Esophagus squamous epithelium (tissue), 5 donors: ENCODE data around the gene CHST11. TPM values are rescaled to one million over a fixed set of nuclear protein-coding genes. Genes with fewer than 3 reads are reported as not detected.

Source experiments
- DNase-seq: peaks from one replicate; lab custom pipeline; 2025; lab: John Stamatoyannopoulos, UW
- H3K27ac ChIP-seq, 4 donors: fragments of 200-600 bp; sonication (generic); one replicate each; pipeline ENCODE4 v1.5.1; 2016 to 2019; ENCODE audit warnings: mild to moderate bottlenecking in 1 of 4
- H3K27me3 ChIP-seq, 4 donors: fragments of 200-600 bp; sonication (generic); 1 replicate in 3 of 4; 2 replicates in 1 of 4; pipeline versions ENCODE4 v1.5.1 to v1.6.0; 2017 to 2021; ENCODE audit warnings: antibody characterized with exemption in 1 of 4
- H3K36me3 ChIP-seq, 3 donors: fragments of 200-600 bp; sonication (generic); one replicate each; pipeline ENCODE4 v1.5.1; 2016 to 2019
- H3K4me1 ChIP-seq, 3 donors: fragments of 200-600 bp; sonication (generic); one replicate each; pipeline ENCODE4 v1.5.1; 2017 to 2019
- H3K4me3 ChIP-seq, 4 donors: fragments of 200-600 bp; sonication (generic); 1 replicate in 3 of 4; 2 replicates in 1 of 4; pipeline ENCODE4 v1.5.1; 2016 to 2019; ENCODE audit warnings: mild to moderate bottlenecking in 2 of 4, moderate library complexity in 1 of 4
- H3K9me3 ChIP-seq, 3 donors: fragments of 200-600 bp; sonication (generic); one replicate each; pipeline ENCODE4 v1.5.1; 2016 to 2019
- CTCF ChIP-seq, 6 experiments: fragments of 450-650 bp in 4 of 6; fragments of 200-600 bp in 2 of 6; sonication (generic) in 2 of 6; IDR thresholded peaks; one replicate each; pipeline ENCODE4 v1.5.1; 2016 to 2019; ENCODE audit warnings: antibody characterized with exemption in 6 of 6, mild to moderate bottlenecking in 4 of 6, moderate library complexity in 4 of 6
- POLR2A ChIP-seq, 4 donors: fragments of 450-650 bp; IDR thresholded peaks; one replicate each; pipeline ENCODE4 v1.6.1; 2017; ENCODE audit warnings: antibody characterized with exemption in 4 of 4, mild to moderate bottlenecking in 4 of 4, moderate library complexity in 3 of 4
- WGBS, 2 donors: methylation state at CpG; one replicate each; pipeline ENCODE4 v1.1.5; 2018; 5-methylcytosine and 5-hydroxymethylcytosine counted together
- intact Hi-C: fragments of 100-400 bp; cut with DNase I; formaldehyde crosslinking; loops from one replicate; pipeline ENCODE4 v1.15.0; 2022
- total RNA-seq, 4 donors: library from RNA; depleted of rRNA; stranded (reverse); fragments of >200 nt; gene quantifications; one replicate each; pipeline ENCODE4 v1.1.0, GENCODE V29; 2016
- donor health status: DM: yes; HTN: yes; CAD: no.

CHST11 gene
- total RNA-seq, 4 donors from 2014 or later: 6.3 to 12.6 (median 10.3) TPM

GRCh38 chr12:104722601-104723534 is 266.1 kb downstream of the CHST11 start:
- no peak overlapping the region for H3K4me3 ChIP-seq
- DNase-seq: no peak
- intact Hi-C loops: no loop called here
- WGBS, 2 donors: 81 to 83% methylated on average over 12 to 18 of the region's 21 CpGs
- no peaks in the 10 kb centered on the region for H3K36me3 ChIP-seq
- no peak overlapping the region for H3K27ac ChIP-seq
- H3K27me3 ChIP-seq: no peaks in the 10 kb centered on the region
- peaks cover 7 to 38% (median 12%) of the 10 kb centered on the region in 3 donors for H3K4me1 ChIP-seq
- no peaks in the 10 kb centered on the region for H3K9me3 ChIP-seq
- no peak for TF ChIP-seq POLR2A (IDR thresholded peaks at IDR 0.05)
- no peak for TF ChIP-seq CTCF (IDR thresholded peaks at IDR 0.05)

GRCh38 chr12:104723895-104724294 is 267.1 kb downstream of the CHST11 start:
- Histone ChIP-seq H3K4me1 (peaks cover 7 to 39% (median 13%) of the 10 kb centered on the region in 3 donors), H3K36me3 (no peaks in the 10 kb centered on the region), H3K9me3 (no peaks in the 10 kb centered on the region), H3K4me3 (no peak overlapping the region), H3K27ac (no peak overlapping the region), H3K27me3 (no peaks in the 10 kb centered on the region)
- intact Hi-C loops: no loop called here
- no peak for DNase-seq
- WGBS, 2 donors: 94 to 95% methylated on average over 2 of the region's 2 CpGs
- no peak for TF ChIP-seq CTCF (IDR thresholded peaks at IDR 0.05)
- no peak for TF ChIP-seq POLR2A (IDR thresholded peaks at IDR 0.05)

GRCh38 chr12:104724992-104725585 is 268.3 kb downstream of the CHST11 start:
- DNase-seq: no peak
- no peak for TF ChIP-seq CTCF (IDR thresholded peaks at IDR 0.05)
- no peak for TF ChIP-seq POLR2A (IDR thresholded peaks at IDR 0.05)
- Histone ChIP-seq H3K27me3 (no peaks in the 10 kb centered on the region), H3K27ac (no peak overlapping the region), H3K4me1 (peaks cover 7 to 31% (median 9%) of the 10 kb centered on the region in 3 donors), H3K9me3 (no peaks in the 10 kb centered on the region), H3K4me3 (no peak overlapping the region), H3K36me3 (no peaks in the 10 kb centered on the region)
- intact Hi-C loops: no loop called here
- 86 to 91% methylated on average over 11 to 12 of the region's 12 CpGs for WGBS, 2 donors

- WGBS, 2 donors: 94 to 95% methylated on average over 2 to 3 of the region's 3 CpGs
- H3K27me3 ChIP-seq: no peaks in the 10 kb centered on the region
- intact Hi-C loops: no loop called here
- DNase-seq: no peak
- TF ChIP-seq POLR2A (IDR thresholded peaks at IDR 0.05) (no peak), CTCF (IDR thresholded peaks at IDR 0.05) (no peak)
- H3K9me3 ChIP-seq: no peaks in the 10 kb centered on the region
- no peaks in the 10 kb centered on the region for H3K36me3 ChIP-seq
- no peak overlapping the region for H3K4me3 ChIP-seq
- no peak overlapping the region for H3K27ac ChIP-seq
- peaks cover 7 to 26% (median 9%) of the 10 kb centered on the region in 3 donors for H3K4me1 ChIP-seq
These were observed 268.9 kb downstream of the CHST11 start for GRCh38 chr12:104725610-104726009.
